LNCAP (cell line): ENCODE results near the gene AKTIP.

Source experiments
- CTCF ChIP-seq: fragments of 450-650 bp; IDR thresholded peaks from 2 replicates; pipeline ENCODE4 v1.5.1; 2017; ENCODE audit warnings: mild to moderate bottlenecking

AKTIP gene

DNA sequence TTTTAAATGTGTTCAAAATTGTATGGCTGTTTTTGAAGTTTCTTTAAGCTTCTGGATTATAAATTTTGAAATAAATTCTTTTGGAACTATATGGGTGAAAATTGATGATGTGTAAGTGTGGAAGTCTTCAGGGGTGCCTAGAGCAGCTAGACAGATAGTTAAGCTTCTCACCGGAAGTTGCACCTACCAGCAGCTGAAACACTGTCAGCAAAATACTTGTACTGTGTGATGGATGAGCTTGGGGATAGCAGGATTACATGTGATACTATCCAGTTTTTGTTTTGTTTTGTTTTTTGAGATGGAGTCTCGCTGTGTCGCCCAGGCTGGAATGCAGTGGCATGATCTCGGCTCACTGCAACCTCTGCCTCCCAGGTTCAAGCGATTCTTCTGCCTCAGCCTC lies 49.1 kb downstream of the AKTIP start:
- TF ChIP-seq CTCF: no peak

DNA sequence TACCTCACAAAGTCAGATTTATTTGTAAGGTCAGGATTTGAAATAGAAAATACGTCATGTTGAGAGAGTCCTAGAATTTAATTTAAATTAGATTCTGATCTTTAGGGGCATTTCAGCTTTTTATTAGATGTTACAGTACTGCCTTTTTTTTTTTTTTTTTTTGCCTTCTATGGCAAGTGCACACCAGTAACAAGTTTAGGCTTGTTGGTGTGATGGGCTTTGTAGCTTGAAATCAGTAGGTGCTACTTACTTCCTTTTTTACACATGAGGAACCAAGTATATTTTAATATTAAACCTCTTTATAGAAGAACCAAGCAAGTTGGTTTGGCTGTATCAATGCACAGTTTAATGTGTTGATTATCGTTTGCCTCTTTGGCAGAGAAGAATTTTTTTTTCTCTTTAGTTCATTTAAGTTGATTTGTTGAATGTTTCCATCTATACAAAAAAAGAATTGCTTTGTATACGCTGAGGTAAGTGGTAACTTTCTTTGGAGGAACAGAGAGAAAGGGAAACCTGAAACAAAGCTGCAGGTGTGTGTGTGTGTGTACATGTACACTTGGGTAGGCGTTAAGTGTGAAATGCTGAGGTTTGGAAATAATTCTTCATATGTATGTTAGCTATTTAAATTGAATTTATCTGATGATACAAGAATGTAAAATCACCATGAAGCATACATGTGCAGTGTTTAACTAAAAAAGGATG lies 53.0 kb downstream of the AKTIP start:
- no peak for TF ChIP-seq CTCF

GRCh38 chr16:53446090-53446489 lies 56.9 kb downstream of the AKTIP start:
- no peak for TF ChIP-seq CTCF

- TF ChIP-seq CTCF: no peak
Observed at GRCh38 chr16:53445534-53445933, 57.5 kb downstream of the AKTIP start.
